RWPE2 (cell line): ENCODE data around the gene PSENEN.

Source experiments
- ATAC-seq: fragments of 200-7000 bp; cut with Tn5 transposase; 3 replicates; pipeline ENCODE4 v1.9.1; 2021; ENCODE audit warnings: low read depth
- DNase-seq: peaks from one replicate; pipeline ENCODE4 v3.0.0-alpha.2; 2020; ENCODE audit warnings: low spot score
- H3K27ac ChIP-seq: fragments of 450-650 bp; 2 replicates; pipeline ENCODE4 v1.5.1; 2017; ENCODE audit warnings: mild to moderate bottlenecking; ENCODE audit not compliant: poor library complexity, severe bottlenecking
- H3K27me3 ChIP-seq: fragments of 250-450 bp; sonication (Bioruptor Pico); 2 replicates; pipeline ENCODE4 v1.5.1; 2021; ENCODE audit warnings: mild to moderate bottlenecking, moderate library complexity; ENCODE audit not compliant: insufficient read depth, poor library complexity, severe bottlenecking
- H3K36me3 ChIP-seq: fragments of 250-450 bp; sonication (Bioruptor Pico); 2 replicates; pipeline ENCODE4 v1.5.1; 2020; ENCODE audit warnings: low read depth, mild to moderate bottlenecking, moderate library complexity
- H3K4me1 ChIP-seq: fragments of 250-450 bp; sonication (Bioruptor Pico); 2 replicates; pipeline ENCODE4 v1.5.1; 2021; ENCODE audit warnings: mild to moderate bottlenecking, moderate library complexity; ENCODE audit not compliant: insufficient read depth, poor library complexity, severe bottlenecking
- H3K4me3 ChIP-seq: fragments of 250-450 bp; sonication (Bioruptor Pico); 2 replicates; pipeline ENCODE4 v1.5.1; 2021; ENCODE audit warnings: mild to moderate bottlenecking, moderate library complexity; ENCODE audit not compliant: severe bottlenecking
- H3K9me3 ChIP-seq: fragments of 250-450 bp; sonication (Bioruptor Pico); 2 replicates; pipeline ENCODE4 v1.5.1; 2021; ENCODE audit warnings: mild to moderate bottlenecking, moderate library complexity; ENCODE audit not compliant: severe bottlenecking
- CTCF ChIP-seq: fragments of 450-650 bp; IDR thresholded peaks from one replicate; pipeline ENCODE4 v1.5.1; 2017; ENCODE audit warnings: mild to moderate bottlenecking, moderate library complexity; ENCODE audit not compliant: poor library complexity, severe bottlenecking

Gene PSENEN

DNA sequence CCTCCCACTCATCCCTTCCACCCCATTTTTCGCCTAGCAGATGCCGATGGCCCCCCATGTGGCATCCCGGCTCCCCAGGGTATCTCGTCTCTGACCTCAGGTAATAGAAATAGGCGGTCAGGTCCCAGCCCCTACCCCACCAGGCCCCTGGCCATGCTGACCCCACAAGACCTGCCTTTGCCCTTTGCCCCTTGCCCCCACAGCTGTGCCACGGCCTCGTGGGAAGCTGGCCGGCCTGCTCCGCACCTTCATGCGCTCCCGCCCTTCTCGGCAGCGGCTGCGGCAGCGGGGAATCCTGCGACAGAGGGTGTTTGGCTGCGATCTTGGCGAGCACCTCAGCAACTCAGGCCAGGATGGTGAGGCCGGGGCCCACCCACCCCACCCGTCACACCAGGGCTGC lies 35.3 kb downstream of the PSENEN start:
- DNase-seq (no peak), ATAC-seq (no peak)
- Histone ChIP-seq H3K4me3 (no peak overlapping the region), H3K4me1 (no peaks in the 10 kb centered on the region), H3K27ac (no peak overlapping the region), H3K36me3 (no peaks in the 10 kb centered on the region), H3K27me3 (no peaks in the 10 kb centered on the region), H3K9me3 (no peaks in the 10 kb centered on the region)
- no peak for TF ChIP-seq CTCF

- H3K9me3 ChIP-seq: no peaks in the 10 kb centered on the region
- ATAC-seq: no peak
- no peak for TF ChIP-seq CTCF
- no peak overlapping the region for H3K4me3 ChIP-seq
- DNase-seq: no peak
- no peaks in the 10 kb centered on the region for H3K4me1 ChIP-seq
- H3K27ac ChIP-seq: no peak overlapping the region
- no peaks in the 10 kb centered on the region for H3K27me3 ChIP-seq
- no peaks in the 10 kb centered on the region for H3K36me3 ChIP-seq
Measured at GRCh38 chr19:35781650-35782049, 36.2 kb downstream of the PSENEN start.

- ATAC-seq (no peak), DNase-seq (no peak)
- Histone ChIP-seq H3K4me1 (no peaks in the 10 kb centered on the region), H3K27me3 (no peaks in the 10 kb centered on the region), H3K4me3 (no peak overlapping the region), H3K9me3 (no peaks in the 10 kb centered on the region), H3K27ac (no peak overlapping the region), H3K36me3 (no peaks in the 10 kb centered on the region)
- TF ChIP-seq CTCF: no peak
Measured at GRCh38 chr19:35782589-35782988, 37.1 kb downstream of the PSENEN start.

DNA sequence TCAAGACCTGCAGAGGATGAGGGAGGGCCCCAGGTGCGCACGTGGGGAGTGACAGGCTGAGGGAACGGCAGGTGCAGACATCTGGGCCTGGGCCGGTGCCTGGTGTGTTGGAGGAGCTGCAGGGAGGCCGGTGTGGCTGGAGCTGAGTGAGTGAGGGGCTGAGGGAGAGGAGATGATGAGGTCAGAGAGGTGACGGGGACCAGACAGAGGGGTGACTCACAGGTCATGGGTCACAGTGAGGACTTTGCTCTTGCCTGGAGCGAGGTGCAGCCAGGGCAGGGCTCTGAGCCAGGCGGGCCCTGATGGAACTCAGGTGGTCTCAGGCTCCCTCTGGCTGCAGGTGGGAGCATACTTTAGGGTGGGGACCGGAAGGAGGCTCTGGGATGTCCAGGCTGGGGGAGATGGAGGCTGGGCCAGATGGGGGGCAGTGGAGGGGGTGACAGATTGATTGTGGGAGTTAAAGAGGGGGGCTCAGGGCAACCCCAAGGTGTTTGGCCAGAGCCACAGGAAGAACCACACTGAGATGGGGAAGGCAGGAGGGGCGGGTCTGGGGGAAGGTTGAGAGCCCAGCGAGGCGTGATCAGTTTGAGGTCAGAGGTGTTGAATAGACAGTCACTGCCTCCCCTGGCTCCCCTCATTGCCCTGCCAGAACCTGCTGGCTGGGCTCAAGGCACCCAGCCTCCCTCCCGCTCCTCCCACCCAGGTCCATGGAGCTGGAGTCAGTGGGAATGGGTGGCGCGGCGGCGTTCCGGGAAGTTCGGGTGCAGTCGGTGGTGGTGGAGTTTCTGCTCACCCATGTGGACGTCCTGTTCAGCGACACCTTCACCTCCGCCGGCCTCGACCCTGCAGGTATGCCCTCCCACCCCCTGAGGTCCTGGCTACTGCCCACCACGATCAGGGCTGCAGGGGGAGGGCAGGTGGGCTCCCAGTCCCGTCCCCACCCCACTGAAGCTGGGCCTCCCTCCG lies 38.3 kb downstream of the PSENEN start:
- TF ChIP-seq CTCF: no peak
- Histone ChIP-seq H3K4me1 (no peaks in the 10 kb centered on the region), H3K4me3 (no peak overlapping the region), H3K27me3 (no peaks in the 10 kb centered on the region), H3K9me3 (no peaks in the 10 kb centered on the region), H3K27ac (no peak overlapping the region), H3K36me3 (no peaks in the 10 kb centered on the region)
- ATAC-seq: no peak
- no peak for DNase-seq
